ENCODE data around the gene TMEM115. TPM values are rescaled to one million over a fixed set of nuclear protein-coding genes. Genes with fewer than 3 reads are reported as not detected.

Gene TMEM115
- total RNA-seq, 4 donors from 2014 or later = 60.7 to 85.3 (median 70.2) TPM

- TF ChIP-seq EP300 (IDR thresholded peaks at IDR 0.05) (no peak), POLR2A (IDR thresholded peaks at IDR 0.05) (no peak), POLR2AphosphoS5 (IDR thresholded peaks at IDR 0.05) (no peak)
- TF ChIP-seq, protein P1, sequence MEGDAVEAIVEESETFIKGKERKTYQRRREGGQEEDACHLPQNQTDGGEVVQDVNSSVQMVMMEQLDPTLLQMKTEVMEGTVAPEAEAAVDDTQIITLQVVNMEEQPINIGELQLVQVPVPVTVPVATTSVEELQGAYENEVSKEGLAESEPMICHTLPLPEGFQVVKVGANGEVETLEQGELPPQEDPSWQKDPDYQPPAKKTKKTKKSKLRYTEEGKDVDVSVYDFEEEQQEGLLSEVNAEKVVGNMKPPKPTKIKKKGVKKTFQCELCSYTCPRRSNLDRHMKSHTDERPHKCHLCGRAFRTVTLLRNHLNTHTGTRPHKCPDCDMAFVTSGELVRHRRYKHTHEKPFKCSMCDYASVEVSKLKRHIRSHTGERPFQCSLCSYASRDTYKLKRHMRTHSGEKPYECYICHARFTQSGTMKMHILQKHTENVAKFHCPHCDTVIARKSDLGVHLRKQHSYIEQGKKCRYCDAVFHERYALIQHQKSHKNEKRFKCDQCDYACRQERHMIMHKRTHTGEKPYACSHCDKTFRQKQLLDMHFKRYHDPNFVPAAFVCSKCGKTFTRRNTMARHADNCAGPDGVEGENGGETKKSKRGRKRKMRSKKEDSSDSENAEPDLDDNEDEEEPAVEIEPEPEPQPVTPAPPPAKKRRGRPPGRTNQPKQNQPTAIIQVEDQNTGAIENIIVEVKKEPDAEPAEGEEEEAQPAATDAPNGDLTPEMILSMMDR (IDR thresholded peaks at IDR 0.05) = no peak
- no peak for DNase-seq (ENCODE audit: low spot score in 2 of 2)
- H3K27me3 ChIP-seq = no peaks in the 10 kb centered on the region
- peaks cover 14% of the 10 kb centered on the region for H3K36me3 ChIP-seq
- WGBS = 69% methylated on average over 6 of the region's 8 CpGs
- no peaks in the 10 kb centered on the region for H3K9me3 ChIP-seq
- peak overlapping the region; percentile 51 for H3K4me3 ChIP-seq
- peaks cover 57% of the 10 kb centered on the region for H3K4me1 ChIP-seq
- no peak overlapping the region for H3K27ac ChIP-seq
Measured at GRCh38 chr3:50345008-50345407, 14.3 kb downstream of the TMEM115 start.

GRCh38 chr3:50342813-50343633 lies 16.3 kb downstream of the TMEM115 start:
- H3K4me3 ChIP-seq = no peak overlapping the region
- H3K27ac ChIP-seq = no peak overlapping the region
- no peak for TF ChIP-seq POLR2AphosphoS5 (IDR thresholded peaks at IDR 0.05)
- no peak for TF ChIP-seq EP300 (IDR thresholded peaks at IDR 0.05)
- TF ChIP-seq POLR2A (IDR thresholded peaks at IDR 0.05) = no peak
- TF ChIP-seq, protein P1 (IDR thresholded peaks at IDR 0.05) = no peak
- 89% methylated on average over 9 of the region's 13 CpGs for WGBS
- no peak for DNase-seq (ENCODE audit: low spot score in 2 of 2)
- no peaks in the 10 kb centered on the region for H3K9me3 ChIP-seq
- no peaks in the 10 kb centered on the region for H3K27me3 ChIP-seq
- peaks cover 6% of the 10 kb centered on the region for H3K36me3 ChIP-seq
- peaks cover 66% of the 10 kb centered on the region for H3K4me1 ChIP-seq

- Histone ChIP-seq H3K4me3 (peak overlapping the region; percentile 73), H3K27me3 (no peaks in the 10 kb centered on the region), H3K9me3 (no peaks in the 10 kb centered on the region), H3K36me3 (no peaks in the 10 kb centered on the region), H3K4me1 (peaks cover 68% of the 10 kb centered on the region), H3K27ac (no peak overlapping the region)
- no peak for DNase-seq (ENCODE audit: low spot score in 2 of 2)
- no peak for TF ChIP-seq POLR2AphosphoS5 (IDR thresholded peaks at IDR 0.05)
- no peak for TF ChIP-seq POLR2A (IDR thresholded peaks at IDR 0.05)
- TF ChIP-seq, protein P1 (IDR thresholded peaks at IDR 0.05) = no peak
- no peak for TF ChIP-seq EP300 (IDR thresholded peaks at IDR 0.05)
- 79% methylated on average over 10 of the region's 13 CpGs for WGBS
Measured at GRCh38 chr3:50341996-50342650, 17.2 kb downstream of the TMEM115 start.

DNA sequence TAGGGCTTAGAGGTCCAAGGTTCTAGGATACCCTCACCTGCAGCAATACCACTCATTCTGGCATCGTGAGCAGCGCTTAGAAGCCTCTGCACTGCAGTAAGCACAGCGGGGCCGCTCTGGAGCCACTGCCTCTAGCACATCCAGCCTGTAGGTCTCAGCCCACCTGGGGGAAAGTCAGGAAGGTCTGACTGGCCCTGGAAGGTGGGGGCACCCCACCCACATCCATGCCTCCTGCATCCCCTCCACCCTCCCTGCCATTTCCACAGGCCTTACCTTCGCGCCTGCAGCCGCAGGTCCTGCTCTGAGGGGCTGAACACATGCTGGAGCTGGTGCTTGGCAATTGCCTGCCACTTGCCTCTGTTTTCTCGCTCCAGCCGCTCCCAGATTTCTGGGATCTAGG lies 17.8 kb downstream of the TMEM115 start:
- H3K27me3 ChIP-seq = no peaks in the 10 kb centered on the region
- H3K4me3 ChIP-seq = peak overlapping the region; percentile 73
- H3K4me1 ChIP-seq = peaks cover 68% of the 10 kb centered on the region
- H3K27ac ChIP-seq = peak overlapping the region; percentile 94
- TF ChIP-seq POLR2A (IDR thresholded peaks at IDR 0.05) = no peak
- no peak for TF ChIP-seq EP300 (IDR thresholded peaks at IDR 0.05)
- TF ChIP-seq POLR2AphosphoS5 (IDR thresholded peaks at IDR 0.05) = no peak
- TF ChIP-seq, protein P1 (IDR thresholded peaks at IDR 0.05) = no peak
- H3K9me3 ChIP-seq = no peaks in the 10 kb centered on the region
- no peaks in the 10 kb centered on the region for H3K36me3 ChIP-seq
- WGBS = 83% methylated on average over 5 of the region's 9 CpGs
- no peak for DNase-seq (ENCODE audit: low spot score in 2 of 2)
